H9 (cell line): ENCODE measurements around the gene FAM53A. TPM values are rescaled to one million over a fixed set of nuclear protein-coding genes. Genes with fewer than 3 reads are reported as not detected.

Source experiments
- DNase-seq: peaks from one replicate; pipeline ENCODE4 v3.0.0-alpha.2; 2017
- H2AFZ ChIP-seq: one replicate; pipeline ENCODE4 v1.6.1; 2013; ENCODE audit warnings: mild to moderate bottlenecking, low read length, control low read depth, moderate library complexity
- H2AK5ac ChIP-seq: 2 replicates; pipeline ENCODE4 v1.6.1; 2013; ENCODE audit warnings: low read length, control low read depth, mixed read lengths; ENCODE audit not compliant: insufficient read length
- H2BK120ac ChIP-seq: one replicate; pipeline ENCODE4 v1.6.1; 2013; ENCODE audit warnings: low read depth, mild to moderate bottlenecking, low read length, control low read depth, inconsistent platforms; ENCODE audit not compliant: poor library complexity, severe bottlenecking
- H2BK12ac ChIP-seq: 2 replicates; pipeline ENCODE4 v1.6.1; 2013; ENCODE audit warnings: low read length, control low read depth, mixed read lengths, low read depth; ENCODE audit not compliant: insufficient read length
- H2BK15ac ChIP-seq: 2 replicates; pipeline ENCODE4 v1.6.1; 2013; ENCODE audit warnings: low read depth, low read length, control low read depth
- H2BK20ac ChIP-seq: one replicate; pipeline ENCODE4 v1.6.1; 2013; ENCODE audit warnings: low read depth, mild to moderate bottlenecking, low read length, control low read depth, inconsistent platforms; ENCODE audit not compliant: poor library complexity, severe bottlenecking
- H2BK5ac ChIP-seq: 2 replicates; pipeline ENCODE4 v1.6.1; 2013; ENCODE audit warnings: low read length, control low read depth, mixed read lengths; ENCODE audit not compliant: insufficient read length
- H3K14ac ChIP-seq: 2 replicates; pipeline ENCODE4 v1.6.1; 2013; ENCODE audit warnings: low read length, control low read depth; ENCODE audit not compliant: insufficient read depth
- H3K18ac ChIP-seq: 2 replicates; pipeline ENCODE4 v1.6.1; 2013; ENCODE audit warnings: low read depth, mild to moderate bottlenecking, mixed read lengths, low read length, control low read depth; ENCODE audit not compliant: insufficient read length
- H3K23ac ChIP-seq: 2 replicates; pipeline ENCODE4 v1.6.1; 2013; ENCODE audit warnings: low read length, control low read depth, mixed read lengths, low read depth; ENCODE audit not compliant: insufficient read length
- H3K23me2 ChIP-seq: 2 replicates; pipeline ENCODE4 v1.6.1; 2013; ENCODE audit warnings: low read depth, mild to moderate bottlenecking, mixed read lengths, low read length, control low read depth; ENCODE audit not compliant: insufficient read length, poor library complexity, severe bottlenecking
- H3K27ac ChIP-seq: 2 replicates; pipeline ENCODE4 v1.5.1; 2013; ENCODE audit warnings: low read length, control low read depth, mixed read lengths, low read depth; ENCODE audit not compliant: insufficient read length
- H3K27me3 ChIP-seq: 2 replicates; pipeline ENCODE4 v1.6.1; 2013; ENCODE audit warnings: low read length, control low read depth, inconsistent platforms; ENCODE audit not compliant: insufficient read depth
- H3K4ac ChIP-seq: 2 replicates; pipeline ENCODE4 v1.6.1; 2013; ENCODE audit warnings: low read depth, mild to moderate bottlenecking, control low read depth, inconsistent platforms, low read length, moderate library complexity
- H3K4me1 ChIP-seq: 2 replicates; pipeline ENCODE4 v1.6.1; 2013; ENCODE audit warnings: low read length, control low read depth, inconsistent platforms; ENCODE audit not compliant: insufficient read depth
- H3K4me2 ChIP-seq: 2 replicates; pipeline ENCODE4 v1.6.1; 2013; ENCODE audit warnings: low read length, control low read depth, mixed read lengths; ENCODE audit not compliant: insufficient read length, insufficient read depth
- H3K56ac ChIP-seq: 2 replicates; pipeline ENCODE4 v1.6.1; 2013; ENCODE audit warnings: low read depth, mild to moderate bottlenecking, mixed read lengths, low read length, control low read depth; ENCODE audit not compliant: insufficient read length
- H3K79me1 ChIP-seq: 2 replicates; pipeline ENCODE4 v1.6.1; 2013; ENCODE audit warnings: low read depth, mild to moderate bottlenecking, moderate library complexity, low read length, control low read depth, inconsistent platforms; ENCODE audit not compliant: insufficient read depth, poor library complexity, severe bottlenecking
- H3K79me2 ChIP-seq: 2 replicates; pipeline ENCODE4 v1.6.1; 2013; ENCODE audit warnings: low read length, control low read depth, inconsistent platforms; ENCODE audit not compliant: insufficient read depth
- H3K9ac ChIP-seq: 2 replicates; pipeline ENCODE4 v1.6.1; 2013; ENCODE audit warnings: low read length, control low read depth, mixed read lengths; ENCODE audit not compliant: insufficient read length; ENCODE audit errors: extremely low read depth
- H3K9me3 ChIP-seq: one replicate; pipeline ENCODE4 v1.6.1; 2013; ENCODE audit warnings: low read depth, low read length, inconsistent platforms; ENCODE audit not compliant: control insufficient read depth
- H3T11ph ChIP-seq: one replicate; pipeline ENCODE4 v1.6.1; 2013; ENCODE audit warnings: mild to moderate bottlenecking, low read length, control low read depth, inconsistent platforms
- H4K20me1 ChIP-seq: one replicate; pipeline ENCODE4 v1.6.1; 2013; ENCODE audit not compliant: control insufficient read depth, insufficient read length, insufficient read depth
- H4K5ac ChIP-seq: 2 replicates; pipeline ENCODE4 v1.6.1; 2013; ENCODE audit warnings: low read depth, mild to moderate bottlenecking, mixed read lengths, low read length, control low read depth; ENCODE audit not compliant: insufficient read length
- H4K8ac ChIP-seq: replicated peaks from 2 replicates; pipeline ENCODE4 v1.6.1; 2013; ENCODE audit warnings: low read length, control low read depth, mixed read lengths, low read depth; ENCODE audit not compliant: insufficient read length
- H4K91ac ChIP-seq: 2 replicates; pipeline ENCODE4 v1.6.1; 2013; ENCODE audit warnings: low read depth, mild to moderate bottlenecking, moderate library complexity, mixed read lengths, low read length, control low read depth; ENCODE audit not compliant: insufficient read length
- H3K27ac Mint-ChIP-seq, 3 experiments: 2 replicates in 2 of 3; 3 replicates in 1 of 3; pipeline ENCODE4 v1.8.0; 2020 to 2021; ENCODE audit warnings: mixed read lengths in 3 of 3, mild to moderate bottlenecking in 1 of 3, moderate library complexity in 1 of 3
- H3K27me3 Mint-ChIP-seq: 2 replicates; pipeline ENCODE4 v1.8.0; 2021; ENCODE audit warnings: low read depth, mild to moderate bottlenecking, moderate library complexity, mixed read lengths
- H3K36me3 Mint-ChIP-seq, 3 experiments: 2 replicates in 2 of 3; 3 replicates in 1 of 3; pipeline ENCODE4 v1.8.0; 2020 to 2021; ENCODE audit warnings: low read depth in 3 of 3, mixed read lengths in 3 of 3; ENCODE audit not compliant: insufficient read depth in 1 of 3
- H3K4me1 Mint-ChIP-seq, 2 experiments: 2 replicates each; pipeline ENCODE4 v1.8.0; 2020; ENCODE audit warnings: mixed read lengths in 2 of 2
- H3K4me3 Mint-ChIP-seq, 2 experiments: 2 replicates in 1 of 2; 3 replicates in 1 of 2; pipeline ENCODE4 v1.8.0; 2020 to 2021; ENCODE audit warnings: mild to moderate bottlenecking in 2 of 2, mixed read lengths in 2 of 2, moderate library complexity in 1 of 2
- H3K9me3 Mint-ChIP-seq, 2 experiments: 2 replicates in 1 of 2; 3 replicates in 1 of 2; pipeline ENCODE4 v1.8.0; 2020; ENCODE audit warnings: mild to moderate bottlenecking in 2 of 2, mixed read lengths in 2 of 2, moderate library complexity in 1 of 2
- CTCF ChIP-seq: fragments of 200-600 bp; sonication (generic); conservative IDR thresholded peaks from 3 replicates; pipeline ENCODE4 v1.8.0; 2021; ENCODE audit warnings: antibody characterized with exemption, mild to moderate bottlenecking
- WGBS: extraction: QIAGEN DNeasy Blood & Tissue Kit; methylation state at CpG from one replicate; pipeline ENCODE4 v1.1.7; 2013; ENCODE audit warnings: missing lambda C conversion rate, low lambda C conversion rate, mixed read lengths; ENCODE audit not compliant: insufficient read length; ENCODE audit errors: extremely low coverage; 5-methylcytosine and 5-hydroxymethylcytosine counted together
- total RNA-seq: library from RNA; stranded (reverse); gene quantifications from 2 replicates; pipeline ENCODE4 v1.2.1, GENCODE V29; 2021

Gene FAM53A
- total RNA-seq, 1 experiment from 2014 or later: 2.4 TPM

- H2BK120ac ChIP-seq: no peak overlapping the region
Measured at GRCh38 chr4:1718095-1718850, 34.2 kb upstream of the FAM53A start.

More at GRCh38 chr4:1718095-1718850, 34.2 kb upstream of the FAM53A start:
- WGBS: no CpG with 5 or more reads among the region's 31 CpGs
- no peaks in the 10 kb centered on the region for H3K27me3 ChIP-seq
- no peak overlapping the region for H2BK12ac ChIP-seq
- H3K56ac ChIP-seq: no peak overlapping the region
- H3K23ac ChIP-seq: no peak overlapping the region
- peak overlapping the region; percentile 38 to 62; a peak in 2 of 5 replicates for H3K4me3 Mint-ChIP-seq
- H4K91ac ChIP-seq: no peak overlapping the region
- H3K4ac ChIP-seq: no peak overlapping the region
- H3K9ac ChIP-seq: no peak overlapping the region
- H3K27ac ChIP-seq: no peak overlapping the region
- H3K79me2 ChIP-seq: peaks cover 16% of the 10 kb centered on the region; the same call in 1 of the 2 replicates
- no peak overlapping the region for H3K18ac ChIP-seq
- H3K27ac Mint-ChIP-seq: no peak overlapping the region
- H2AFZ ChIP-seq: no peak overlapping the region
- no peaks in the 10 kb centered on the region for H3K9me3 ChIP-seq
- H3K9me3 Mint-ChIP-seq: no peaks in the 10 kb centered on the region
- H4K5ac ChIP-seq: no peak overlapping the region
- H4K20me1 ChIP-seq: no peaks in the 10 kb centered on the region
- H3K79me1 ChIP-seq: peaks cover 15% of the 10 kb centered on the region
- H3K4me1 Mint-ChIP-seq: peaks cover 29 to 37% of the 10 kb centered on the region in 2 experiments
- H2BK5ac ChIP-seq: no peak overlapping the region
- peaks cover 18% of the 10 kb centered on the region for H3K23me2 ChIP-seq
- no peak overlapping the region for H2BK20ac ChIP-seq
- TF ChIP-seq CTCF: no peak
- H3T11ph ChIP-seq: no peak overlapping the region
- no peak overlapping the region for H3K4me2 ChIP-seq
- peak; percentile 22 for DNase-seq
- H3K27me3 Mint-ChIP-seq: no peaks in the 10 kb centered on the region
- H3K4me1 ChIP-seq: no peaks in the 10 kb centered on the region
- H2AK5ac ChIP-seq: no peak overlapping the region
- no peak overlapping the region for H2BK15ac ChIP-seq
- H3K36me3 Mint-ChIP-seq: peaks cover 9 to 28% (median 24%) of the 10 kb centered on the region in 3 experiments
- no peak overlapping the region for H4K8ac ChIP-seq
- H3K14ac ChIP-seq: no peak overlapping the region
